B cell (primary cell): ENCODE results near the gene SNTG2. TPM values are rescaled to one million over a fixed set of nuclear protein-coding genes. Genes with fewer than 3 reads are reported as not detected.

ENCODE experiments used
- ATAC-seq: fragments of 200-7000 bp; cut with Tn5 transposase; one replicate; pipeline ENCODE4 v1.10.0; 2021; ENCODE audit warnings: low read depth, mild to moderate bottlenecking, moderate number of reproducible peaks, moderate library complexity
- CTCF ChIA-PET: fragments of 350-600 bp; sonication (Branson Sonifier 250); formaldehyde crosslinking; loops from one replicate; lab custom pipeline; 2021; ENCODE audit warnings: antibody characterized with exemption, inconsistent platforms; lab: Charles Lee
- POLR2A ChIA-PET: fragments of 350-600 bp; sonication (Branson Sonifier 250); formaldehyde crosslinking; loops from one replicate; lab custom pipeline; 2021; ENCODE audit warnings: antibody characterized with exemption; lab: Charles Lee
- DNase-seq: peaks from one replicate; pipeline ENCODE4 v3.0.0; 2013
- H2AFZ ChIP-seq: 2 replicates; pipeline ENCODE4 v1.6.1; 2012; ENCODE audit warnings: mild to moderate bottlenecking, low read depth, low read length; ENCODE audit not compliant: insufficient read depth, poor library complexity, severe bottlenecking
- H3K27ac ChIP-seq, 2 donors: 1 replicate in 1 of 2; 2 replicates in 1 of 2; pipeline ENCODE4 v1.5.1; 2012 to 2013; ENCODE audit warnings: low read length in 2 of 2, mild to moderate bottlenecking in 2 of 2, moderate library complexity in 1 of 2
- H3K27me3 ChIP-seq, 4 experiments: fragments of 200-600 bp in 1 of 4; sonication (generic) in 1 of 4; replicated peaks in 1 of 4; 1 replicate in 2 of 4; 2 replicates in 2 of 4; pipeline versions ENCODE4 v1.6.1 to v1.7.0; 2013 to 2016; ENCODE audit warnings: low read length in 3 of 4, mild to moderate bottlenecking in 2 of 4, mixed read lengths in 1 of 4, moderate library complexity in 1 of 4; ENCODE audit not compliant: insufficient read depth in 4 of 4, control insufficient read depth in 3 of 4; ENCODE audit errors: control extremely low read depth in 1 of 4
- H3K36me3 ChIP-seq, 2 experiments: replicated peaks in 1 of 2; 1 replicate in 1 of 2; 2 replicates in 1 of 2; pipeline versions ENCODE4 v1.6.1 to v1.7.1; 2013; ENCODE audit warnings: low read length in 1 of 2; ENCODE audit not compliant: insufficient read depth in 2 of 2, control insufficient read depth in 1 of 2; ENCODE audit errors: control extremely low read depth in 1 of 2, extremely low read depth in 1 of 2
- H3K4me1 ChIP-seq, 2 donors: fragments of 200-600 bp in 1 of 2; sonication (generic) in 1 of 2; 1 replicate in 1 of 2; 2 replicates in 1 of 2; pipeline versions ENCODE4 v1.5.1 to v1.6.1; 2013 to 2017; ENCODE audit warnings: low read length in 2 of 2; ENCODE audit not compliant: control insufficient read depth in 2 of 2, insufficient read depth in 2 of 2
- H3K4me2 ChIP-seq: replicated peaks from 2 replicates; pipeline ENCODE3; 2012; ENCODE audit warnings: mild to moderate bottlenecking, low read depth, low read length; ENCODE audit not compliant: poor library complexity, severe bottlenecking
- H3K4me3 ChIP-seq, 5 experiments: fragments of 200-600 bp in 1 of 5; sonication (generic) in 1 of 5; 1 replicate in 3 of 5; 2 replicates in 2 of 5; pipeline versions ENCODE4 v1.5.1 to v1.7.0; 2011 to 2016; ENCODE audit warnings: low read length in 4 of 5, mild to moderate bottlenecking in 4 of 5, low read depth in 2 of 5, control low read depth in 1 of 5, moderate library complexity in 1 of 5; ENCODE audit not compliant: insufficient read depth in 1 of 5; ENCODE audit errors: control extremely low read depth in 1 of 5, extremely low read depth in 1 of 5
- H3K79me2 ChIP-seq: fragments of 200-600 bp; sonication (generic); one replicate; pipeline ENCODE4 v1.6.0; 2016; ENCODE audit warnings: low read length; ENCODE audit not compliant: control insufficient read depth, insufficient read depth
- H3K9ac ChIP-seq: fragments of 200-600 bp; sonication (generic); 2 replicates; pipeline ENCODE4 v1.6.1; 2017; ENCODE audit warnings: mild to moderate bottlenecking, low read length, moderate library complexity
- H3K9me3 ChIP-seq, 3 donors: one replicate each; pipeline versions ENCODE4 v1.6.1 to v1.7.1; 2013; ENCODE audit warnings: low read length in 2 of 3; ENCODE audit not compliant: control insufficient read depth in 2 of 3, insufficient read depth in 1 of 3; ENCODE audit errors: control extremely low read depth in 1 of 3
- H4K20me1 ChIP-seq: 2 replicates; pipeline ENCODE4 v1.6.0; 2012; ENCODE audit warnings: mild to moderate bottlenecking, low read length; ENCODE audit not compliant: insufficient read depth, control insufficient read depth, poor library complexity, severe bottlenecking
- H3K27ac Mint-ChIP-seq: one replicate; pipeline ENCODE4 v1.8.0; 2021; ENCODE audit warnings: mixed read lengths
- H3K27me3 Mint-ChIP-seq: one replicate; pipeline ENCODE4 v1.8.0; 2021; ENCODE audit warnings: mixed read lengths
- H3K4me1 Mint-ChIP-seq: one replicate; pipeline ENCODE4 v1.8.0; 2021; ENCODE audit warnings: mixed read lengths
- H3K4me3 Mint-ChIP-seq: one replicate; pipeline ENCODE4 v1.8.0; 2021; ENCODE audit warnings: mixed read lengths
- H3K9me3 Mint-ChIP-seq: one replicate; pipeline ENCODE4 v1.8.0; 2022; ENCODE audit warnings: mixed read lengths; ENCODE audit not compliant: insufficient read depth
- CTCF ChIP-seq: fragments of 200-600 bp; IDR thresholded peaks from one replicate; pipeline ENCODE4 v1.8.0; 2022; ENCODE audit warnings: antibody characterized with exemption, mild to moderate bottlenecking
- EZH2 ChIP-seq: IDR thresholded peaks from 2 replicates; pipeline ENCODE4 v1.6.1; 2012; ENCODE audit warnings: borderline replicate concordance, low read depth, mild to moderate bottlenecking, moderate library complexity, low read length; ENCODE audit not compliant: insufficient read depth, poor library complexity, severe bottlenecking
- whole genome bisulfite sequencing: methylation state at CpG from one replicate; pipeline ENCODE4 v1.1.5; 2013; ENCODE audit warnings: missing lambda C conversion rate; ENCODE audit not compliant: insufficient coverage; 5-methylcytosine and 5-hydroxymethylcytosine counted together
- intact Hi-C: fragments of 100-400 bp; cut with micrococcal nuclease; formaldehyde crosslinking; loops from one replicate; pipeline ENCODE4 v1.10.0; 2022
- polyA plus RNA-seq: library from polyadenylated mRNA; depleted of rRNA; stranded (reverse); fragments of >200 nt; gene quantifications from 2 replicates; pipeline ENCODE4 v1.2.3, GENCODE V29; 2012
- total RNA-seq, 2 donors: library from RNA; stranded (reverse); fragments of 120-200 nt in 1 of 2; gene quantifications; 1 replicate in 1 of 2; 2 replicates in 1 of 2; pipeline versions ENCODE4 v1.2.3 to v1.2.4, GENCODE V29; 2013 to 2022

SNTG2 gene
- total and polyA plus RNA-seq, 2 donors (not counting 1 experiment from before 2014, with no cell fraction given), result 2.1 to 2.4 TPM

- no peak overlapping the region for H3K9ac ChIP-seq
- DNase-seq (no peak), ATAC-seq (no peak)
- peaks cover 0 to 11% (median 0%) of the 10 kb centered on the region in 3 donors for H3K9me3 ChIP-seq
- no peaks in the 10 kb centered on the region for H3K79me2 ChIP-seq
- WGBS, result 90% methylated on average over 20 of the region's 21 CpGs
- intact Hi-C loops, result no loop called here
- H2AFZ ChIP-seq, result no peak overlapping the region
- H3K4me3 Mint-ChIP-seq, result no peak overlapping the region
- no peak overlapping the region for H3K4me2 ChIP-seq
- TF ChIP-seq CTCF (no peak), EZH2 (no peak)
- no peak overlapping the region for H3K27ac ChIP-seq
- H3K4me3 ChIP-seq, result no peak overlapping the region
- H3K9me3 Mint-ChIP-seq, result no peaks in the 10 kb centered on the region
- H3K4me1 ChIP-seq, result no peaks in the 10 kb centered on the region
- no peaks in the 10 kb centered on the region for H3K36me3 ChIP-seq
- no peaks in the 10 kb centered on the region for H3K27me3 Mint-ChIP-seq
- H4K20me1 ChIP-seq, result no peaks in the 10 kb centered on the region
- POLR2A ChIA-PET, result no interaction called here
- CTCF ChIA-PET, result no interaction called here
- H3K27ac Mint-ChIP-seq, result no peak overlapping the region
- no peaks in the 10 kb centered on the region for H3K4me1 Mint-ChIP-seq
- H3K27me3 ChIP-seq, result no peaks in the 10 kb centered on the region
Measured at GRCh38 chr2:1283020-1283801, 332.6 kb downstream of the SNTG2 start.

- Histone ChIP-seq H3K9ac (no peak overlapping the region), H3K4me1 (no peaks in the 10 kb centered on the region), H3K9me3 (peaks cover 0 to 9% (median 0%) of the 10 kb centered on the region in 3 donors), H2AFZ (no peak overlapping the region), H3K4me3 (no peak overlapping the region), H3K27me3 (no peaks in the 10 kb centered on the region), H3K36me3 (no peaks in the 10 kb centered on the region), H3K4me2 (no peak overlapping the region), H3K27ac (no peak overlapping the region), H4K20me1 (no peaks in the 10 kb centered on the region), H3K79me2 (no peaks in the 10 kb centered on the region)
- intact Hi-C loops, result no loop called here
- no peak overlapping the region for H3K4me3 Mint-ChIP-seq
- no peaks in the 10 kb centered on the region for H3K27me3 Mint-ChIP-seq
- TF ChIP-seq EZH2 (no peak), CTCF (no peak)
- H3K27ac Mint-ChIP-seq, result no peak overlapping the region
- no peak for ATAC-seq
- DNase-seq, result no peak
- 97% methylated on average over 7 of the region's 10 CpGs for WGBS
- ChIA-PET CTCF (no interaction called here), POLR2A (no interaction called here)
- H3K9me3 Mint-ChIP-seq, result no peaks in the 10 kb centered on the region
- no peaks in the 10 kb centered on the region for H3K4me1 Mint-ChIP-seq
Measured at GRCh38 chr2:1283871-1284270, 333.2 kb downstream of the SNTG2 start.
